Stomach (tissue), 9 donors: Measurements from ENCODE around the gene ELMO3. TPM values are rescaled to one million over a fixed set of nuclear protein-coding genes. Genes with fewer than 3 reads are reported as not detected.

Experiments used
- DNase-seq, 2 donors: peaks; one replicate each; pipeline versions ENCODE4 v3.0.0 to v3.0.0-alpha.2; 2013 to 2019
- H3K27ac ChIP-seq, 5 donors: fragments of 200-600 bp in 4 of 5; sonication (generic) in 4 of 5; one replicate each; pipeline ENCODE4 v1.5.1; 2013 to 2019; ENCODE audit warnings: mild to moderate bottlenecking in 1 of 5, moderate library complexity in 1 of 5
- H3K27me3 ChIP-seq, 3 donors: fragments of 200-600 bp; sonication (generic); one replicate each; pipeline ENCODE4 v1.5.1; 2017 to 2019; ENCODE audit warnings: mixed run types in 1 of 3
- H3K36me3 ChIP-seq, 4 donors: fragments of 200-600 bp; sonication (generic); 1 replicate in 3 of 4; 2 replicates in 1 of 4; pipeline ENCODE4 v1.5.1; 2016 to 2019
- H3K4me1 ChIP-seq, 4 donors: fragments of 200-600 bp; sonication (generic); one replicate each; pipeline ENCODE4 v1.5.1; 2016 to 2019
- H3K4me3 ChIP-seq, 4 donors: fragments of 200-600 bp; sonication (generic) in 3 of 4; one replicate each; pipeline ENCODE4 v1.5.1; 2016 to 2019; ENCODE audit warnings: mild to moderate bottlenecking in 1 of 4
- H3K9me3 ChIP-seq, 4 donors: fragments of 200-600 bp; sonication (generic); one replicate each; pipeline ENCODE4 v1.5.1; 2016 to 2019
- EP300 ChIP-seq: sonication (generic); formaldehyde crosslinking; IDR thresholded peaks from one replicate; pipeline ENCODE4 v1.6.1; 2017; ENCODE audit warnings: antibody characterized with exemption
- POLR2A ChIP-seq, 4 donors: fragments of 450-650 bp; IDR thresholded peaks; one replicate each; pipeline ENCODE4 v1.6.1; 2016; ENCODE audit warnings: antibody characterized with exemption in 4 of 4, control low read depth in 2 of 4, mild to moderate bottlenecking in 1 of 4, moderate library complexity in 1 of 4
- POLR2AphosphoS5 ChIP-seq, 3 donors: sonication (generic); formaldehyde crosslinking; IDR thresholded peaks; one replicate each; pipeline ENCODE4 v1.6.1; 2016; ENCODE audit warnings: antibody characterized with exemption in 3 of 3
- WGBS, 5 donors: extraction: QIAGEN DNeasy Blood & Tissue Kit in 3 of 5; methylation state at CpG; one replicate each; pipeline versions ENCODE4 v1.1.5 to v1.1.7; 2013 to 2018; 5-methylcytosine and 5-hydroxymethylcytosine counted together
- intact Hi-C: fragments of 100-400 bp; cut with DNase I; formaldehyde crosslinking; loops from one replicate; pipeline ENCODE4 v1.15.1; 2023; ENCODE audit warnings: low total_unique reads
- polyA plus RNA-seq, 3 donors: library from polyadenylated mRNA; stranded (reverse); fragments of 200-250 nt; gene quantifications; one replicate each; pipeline ENCODE4 v1.2.3, GENCODE V29; 2013
- total RNA-seq, 5 donors: library from RNA; depleted of rRNA; stranded (reverse); fragments of >200 nt; gene quantifications; one replicate each; pipeline versions ENCODE4 v1.1.0 to v1.2.3, GENCODE V29; 2014 to 2016
- TF ChIP-seq, protein P1 (sequence below), 7 experiments: fragments of 450-650 bp in 4 of 7; fragments of 200-600 bp in 3 of 7; sonication (generic) in 3 of 7; IDR thresholded peaks; one replicate each; pipeline ENCODE4 v1.5.1; 2016 to 2019; ENCODE audit warnings: antibody characterized with exemption in 7 of 7, control low read depth in 2 of 7, mild to moderate bottlenecking in 1 of 7
- donor health status: healthy with polysubstance abuse.
- donor health status: Bipolar disorder and iron deficiency.
- donor health status: healthy.

The ELMO3 gene
- total and polyA plus RNA-seq, 8 donors: 11.6 to 133 (median 40.8) TPM

DNA sequence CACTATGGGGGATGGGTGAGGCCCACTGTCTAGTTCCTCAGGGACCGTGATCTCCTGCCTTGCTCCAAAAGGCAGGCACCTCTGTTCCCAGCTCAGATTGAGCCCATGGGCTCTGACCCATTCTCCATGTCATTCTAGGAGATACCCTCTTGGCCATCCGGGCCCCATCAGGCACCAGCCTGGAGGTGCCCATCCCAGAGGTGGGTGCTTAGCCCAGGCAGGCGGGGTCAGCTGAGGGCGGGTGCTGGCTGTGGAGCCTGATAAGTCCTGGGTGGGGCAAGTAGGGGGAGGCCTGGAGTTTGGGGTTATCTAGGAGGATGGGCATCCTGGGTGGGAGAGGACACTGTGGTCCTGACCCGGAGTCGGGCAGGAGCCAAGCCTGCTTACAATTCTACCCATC is 4.7 kb upstream of the ELMO3 start:
- DNase-seq: peak in 1 of 2 donors; percentile 20
- H3K9me3 ChIP-seq: no peaks in the 10 kb centered on the region
- no peaks in the 10 kb centered on the region for H3K27me3 ChIP-seq
- intact Hi-C loops: no loop called here
- TF ChIP-seq EP300 (no peak), POLR2AphosphoS5 (IDR thresholded peaks at IDR 0.05) (no peak), POLR2A (IDR thresholded peaks at IDR 0.05) (no peak)
- TF ChIP-seq, protein P1, sequence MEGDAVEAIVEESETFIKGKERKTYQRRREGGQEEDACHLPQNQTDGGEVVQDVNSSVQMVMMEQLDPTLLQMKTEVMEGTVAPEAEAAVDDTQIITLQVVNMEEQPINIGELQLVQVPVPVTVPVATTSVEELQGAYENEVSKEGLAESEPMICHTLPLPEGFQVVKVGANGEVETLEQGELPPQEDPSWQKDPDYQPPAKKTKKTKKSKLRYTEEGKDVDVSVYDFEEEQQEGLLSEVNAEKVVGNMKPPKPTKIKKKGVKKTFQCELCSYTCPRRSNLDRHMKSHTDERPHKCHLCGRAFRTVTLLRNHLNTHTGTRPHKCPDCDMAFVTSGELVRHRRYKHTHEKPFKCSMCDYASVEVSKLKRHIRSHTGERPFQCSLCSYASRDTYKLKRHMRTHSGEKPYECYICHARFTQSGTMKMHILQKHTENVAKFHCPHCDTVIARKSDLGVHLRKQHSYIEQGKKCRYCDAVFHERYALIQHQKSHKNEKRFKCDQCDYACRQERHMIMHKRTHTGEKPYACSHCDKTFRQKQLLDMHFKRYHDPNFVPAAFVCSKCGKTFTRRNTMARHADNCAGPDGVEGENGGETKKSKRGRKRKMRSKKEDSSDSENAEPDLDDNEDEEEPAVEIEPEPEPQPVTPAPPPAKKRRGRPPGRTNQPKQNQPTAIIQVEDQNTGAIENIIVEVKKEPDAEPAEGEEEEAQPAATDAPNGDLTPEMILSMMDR (IDR thresholded peaks at IDR 0.05): no peak
- WGBS, 5 donors: 74 to 86% (median 82%) methylated on average over 5 to 6 of the region's 6 CpGs
- H3K4me1 ChIP-seq: peaks cover 32 to 72% (median 50%) of the 10 kb centered on the region in 4 donors
- H3K36me3 ChIP-seq: peaks cover 43 to 61% (median 53%) of the 10 kb centered on the region in 4 donors
- H3K4me3 ChIP-seq: no peak overlapping the region
- no peak overlapping the region for H3K27ac ChIP-seq

DNA sequence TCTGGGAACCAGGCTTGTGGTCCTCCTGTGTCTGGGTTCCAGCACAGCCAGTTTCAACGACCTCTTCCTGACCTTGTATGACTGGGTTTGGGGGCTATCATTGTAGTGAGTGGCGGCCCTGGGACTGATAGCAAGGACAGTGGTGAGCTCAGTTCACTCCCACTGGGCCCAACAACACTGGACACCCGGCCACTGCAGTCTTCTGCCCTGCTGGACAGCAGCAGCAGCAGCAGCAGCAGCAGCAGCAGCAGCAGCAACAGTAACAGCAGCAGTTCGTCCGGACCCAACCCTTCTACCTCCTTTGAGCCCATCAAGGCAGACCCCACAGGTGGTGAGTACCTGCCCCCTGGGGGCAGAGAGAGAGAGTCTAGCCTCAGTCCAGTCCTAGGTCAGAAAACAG is 3.3 kb upstream of the ELMO3 start:
- Histone ChIP-seq H3K36me3 (peaks cover 43 to 76% (median 57%) of the 10 kb centered on the region in 4 donors), H3K27ac (no peak overlapping the region), H3K27me3 (no peaks in the 10 kb centered on the region), H3K4me1 (peaks cover 39 to 82% (median 62%) of the 10 kb centered on the region in 4 donors), H3K4me3 (no peak overlapping the region), H3K9me3 (no peaks in the 10 kb centered on the region)
- WGBS, 5 donors: 79 to 85% (median 82%) methylated on average over 4 to 5 of the region's 5 CpGs
- intact Hi-C loops: no loop called here
- TF ChIP-seq EP300 (no peak), POLR2AphosphoS5 (IDR thresholded peaks at IDR 0.05) (no peak), POLR2A (IDR thresholded peaks at IDR 0.05) (no peak)
- TF ChIP-seq, protein P1 (IDR thresholded peaks at IDR 0.05): no peak
- no peak for DNase-seq

DNA sequence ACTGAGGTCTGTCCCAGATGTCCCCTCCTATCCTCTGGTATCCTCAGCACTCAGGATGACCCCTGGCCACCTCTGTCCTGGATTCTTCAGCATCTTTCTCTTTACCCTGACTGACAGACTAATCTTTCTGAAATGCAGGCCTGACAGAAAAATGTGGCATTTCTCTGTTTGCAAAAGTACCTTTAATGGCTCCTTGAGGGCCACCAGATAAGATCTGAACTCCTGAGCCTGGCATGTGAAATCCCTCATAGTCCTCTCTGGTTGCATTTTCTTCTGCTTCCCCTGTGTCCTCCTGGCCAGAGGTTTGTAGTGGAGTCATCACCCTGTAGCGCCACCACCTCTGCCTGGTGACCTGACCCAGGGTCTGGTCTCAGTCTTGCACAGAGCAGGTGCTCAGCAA is 2.0 kb upstream of the ELMO3 start:
- WGBS, 5 donors: 89 to 100% (median 100%) methylated on average over 1 of the region's 1 CpG
- TF ChIP-seq POLR2AphosphoS5 (IDR thresholded peaks at IDR 0.05): no peak
- TF ChIP-seq POLR2A (IDR thresholded peaks at IDR 0.05): no peak
- TF ChIP-seq, protein P1 (IDR thresholded peaks at IDR 0.05): no peak
- no peak for TF ChIP-seq EP300

DNA sequence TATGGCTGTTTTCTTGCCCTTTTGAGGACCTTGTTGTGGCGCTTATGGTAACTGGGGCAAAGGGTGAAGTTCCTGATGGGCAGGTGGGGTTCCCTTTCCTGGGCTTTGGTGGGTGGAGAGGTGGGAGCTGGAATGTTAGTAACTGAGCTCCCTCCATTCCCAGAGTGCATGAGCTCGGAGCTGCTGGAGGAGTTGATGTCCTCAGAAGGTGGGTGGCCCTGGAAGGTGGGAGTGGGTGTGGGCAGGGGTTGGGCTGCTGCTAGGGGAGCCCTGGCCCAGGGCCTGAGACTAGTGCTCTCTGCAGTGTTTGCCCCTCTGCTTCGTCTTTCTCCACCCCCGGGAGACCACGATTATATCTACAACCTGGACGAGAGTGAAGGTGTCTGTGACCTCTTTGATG is 1.2 kb upstream of the ELMO3 start:
- Histone ChIP-seq H3K27ac (peak overlapping the region; percentile 62 to 88 (median 83)), H3K36me3 (peaks cover 58 to 96% (median 76%) of the 10 kb centered on the region in 4 donors), H3K9me3 (no peaks in the 10 kb centered on the region), H3K4me1 (peaks cover 28 to 69% (median 50%) of the 10 kb centered on the region in 4 donors), H3K27me3 (no peaks in the 10 kb centered on the region), H3K4me3 (no peak overlapping the region)
- intact Hi-C loops: no loop called here
- DNase-seq: no peak
- no peak for TF ChIP-seq EP300
- TF ChIP-seq POLR2AphosphoS5 (IDR thresholded peaks at IDR 0.05): no peak
- no peak for TF ChIP-seq POLR2A (IDR thresholded peaks at IDR 0.05)
- TF ChIP-seq, protein P1 (IDR thresholded peaks at IDR 0.05): no peak
- WGBS, 5 donors: 58 to 75% (median 65%) methylated on average over 3 to 6 of the region's 6 CpGs

More for the DNA sequence above, 2.0 kb upstream of the ELMO3 start:
- DNase-seq: no peak
- Histone ChIP-seq H3K9me3 (no peaks in the 10 kb centered on the region), H3K27ac (no peak overlapping the region), H3K27me3 (no peaks in the 10 kb centered on the region), H3K36me3 (peaks cover 50 to 88% (median 68%) of the 10 kb centered on the region in 4 donors), H3K4me3 (no peak overlapping the region), H3K4me1 (peaks cover 31 to 72% (median 56%) of the 10 kb centered on the region in 4 donors)
- intact Hi-C loops: no loop called here
